GM12892 (cell line): ENCODE data around the gene CAV1.

Experiments
- POLR2AphosphoS5 ChIP-seq: IDR thresholded peaks from 2 replicates; pipeline ENCODE4 v1.6.1; 2011; ENCODE audit warnings: low read depth, low read length, control low read depth
- TAF1 ChIP-seq: IDR thresholded peaks from 2 replicates; pipeline ENCODE4 v1.6.1; 2011; ENCODE audit warnings: low read depth, mild to moderate bottlenecking, control low read depth, low read length, borderline replicate concordance

DNA sequence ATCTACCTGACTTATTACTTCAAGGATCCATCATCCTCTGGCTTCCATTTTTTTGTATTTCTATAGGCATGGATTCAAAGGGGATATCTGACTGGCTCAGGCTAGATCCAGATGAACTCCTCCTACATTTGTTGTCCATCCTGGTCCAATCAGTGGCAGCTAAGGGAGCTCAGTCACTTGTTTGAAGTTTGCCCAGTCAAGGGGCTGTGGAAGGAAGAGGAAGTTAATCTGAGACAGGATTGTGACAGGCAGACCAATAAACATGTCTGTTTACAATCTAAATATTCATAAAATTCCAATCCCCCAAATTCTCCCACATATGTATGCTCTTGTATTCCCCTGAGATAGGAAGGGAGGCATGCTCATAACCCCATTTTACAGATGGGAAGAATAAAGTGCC, 48.7 kb downstream of the CAV1 start:
- TF ChIP-seq TAF1: no peak
- no peak for TF ChIP-seq POLR2AphosphoS5
